T-cell (primary cell): ENCODE measurements around the gene SRM. TPM values are rescaled to one million over a fixed set of nuclear protein-coding genes. Genes with fewer than 3 reads are reported as not detected.

ENCODE experiments used
- ATAC-seq, 4 experiments: fragments of 200-7000 bp in 3 of 4; fragments of 150-1000 bp in 1 of 4; cut with Tn5 transposase; replicated peaks in 1 of 4; 1 replicate in 3 of 4; 2 replicates in 1 of 4; pipeline ENCODE4 v1.10.0; 2021; ENCODE audit warnings: moderate library complexity in 3 of 4, mild to moderate bottlenecking in 2 of 4, moderate number of reproducible peaks in 1 of 4
- CTCF ChIA-PET, 2 donors: fragments of 300-600 bp; sonication (Branson Sonifier 250); formaldehyde crosslinking; loops; one replicate each; lab custom pipeline; 2022; ENCODE audit warnings: antibody characterized with exemption in 2 of 2; lab: Charles Lee
- POLR2A ChIA-PET, 2 donors: fragments of 300-600 bp; sonication (Branson Sonifier 250); formaldehyde crosslinking; loops; one replicate each; lab custom pipeline; 2022; ENCODE audit warnings: antibody characterized with exemption in 2 of 2; lab: Charles Lee
- DNase-seq, 35 experiments: peaks; one replicate each; pipeline versions ENCODE4 v3.0.0 to v3.0.0-alpha.2; 2013 to 2023
- H3K27ac ChIP-seq: one replicate; pipeline ENCODE4 v1.5.1; 2013; ENCODE audit warnings: low read length
- H3K27me3 ChIP-seq, 2 experiments: replicated peaks in 1 of 2; 1 replicate in 1 of 2; 2 replicates in 1 of 2; pipeline versions ENCODE4 v1.6.1 to v1.7.0; 2013; ENCODE audit warnings: low read length in 1 of 2, mixed read lengths in 1 of 2; ENCODE audit not compliant: control insufficient read depth in 2 of 2, insufficient read depth in 2 of 2; ENCODE audit errors: extremely low read depth in 1 of 2
- H3K36me3 ChIP-seq, 2 donors: 1 replicate in 1 of 2; 2 replicates in 1 of 2; pipeline versions ENCODE4 v1.6.1 to v1.7.0; 2013; ENCODE audit warnings: low read length in 1 of 2; ENCODE audit not compliant: control insufficient read depth in 2 of 2, insufficient read depth in 1 of 2; ENCODE audit errors: extremely low read depth in 1 of 2
- H3K4me1 ChIP-seq, 2 experiments: 1 replicate in 1 of 2; 2 replicates in 1 of 2; pipeline versions ENCODE4 v1.6.1 to v1.7.0; 2013; ENCODE audit warnings: low read length in 2 of 2, mixed read lengths in 1 of 2; ENCODE audit not compliant: insufficient read depth in 2 of 2, control insufficient read depth in 1 of 2; ENCODE audit errors: extremely low read depth in 1 of 2
- H3K4me3 ChIP-seq, 2 donors: 1 replicate in 1 of 2; 2 replicates in 1 of 2; pipeline versions ENCODE4 v1.5.1 to v1.7.0; 2013; ENCODE audit warnings: mild to moderate bottlenecking in 2 of 2, low read length in 1 of 2, moderate library complexity in 1 of 2; ENCODE audit not compliant: control insufficient read depth in 1 of 2; ENCODE audit errors: extremely low read depth in 1 of 2
- H3K9me3 ChIP-seq: 2 replicates; pipeline ENCODE4 v1.7.0; 2013
- H3K27ac Mint-ChIP-seq, 2 donors: one replicate each; pipeline ENCODE4 v1.8.0; 2020 to 2021; ENCODE audit warnings: mild to moderate bottlenecking in 2 of 2, mixed read lengths in 2 of 2
- H3K27me3 Mint-ChIP-seq, 2 donors: one replicate each; pipeline ENCODE4 v1.8.0; 2021 to 2022; ENCODE audit warnings: mixed read lengths in 2 of 2
- H3K36me3 Mint-ChIP-seq: one replicate; pipeline ENCODE4 v1.8.0; 2021; ENCODE audit warnings: mixed read lengths
- H3K4me1 Mint-ChIP-seq, 3 donors: one replicate each; pipeline ENCODE4 v1.8.0; 2020 to 2022; ENCODE audit warnings: mixed read lengths in 3 of 3, mild to moderate bottlenecking in 1 of 3
- H3K4me3 Mint-ChIP-seq, 3 donors: one replicate each; pipeline ENCODE4 v1.8.0; 2020 to 2022; ENCODE audit warnings: mild to moderate bottlenecking in 3 of 3, mixed read lengths in 3 of 3, moderate library complexity in 3 of 3
- H3K9me3 Mint-ChIP-seq, 3 donors: one replicate each; pipeline ENCODE4 v1.8.0; 2020 to 2022; ENCODE audit warnings: mixed read lengths in 3 of 3
- WGBS: methylation state at CpG from one replicate; pipeline ENCODE4 v1.1.5; 2013; ENCODE audit warnings: missing lambda C conversion rate; ENCODE audit not compliant: insufficient coverage; 5-methylcytosine and 5-hydroxymethylcytosine counted together
- total RNA-seq, 35 experiments: library from RNA in 6 of 35; stranded (reverse) in 6 of 35; fragments of 120-200 nt in 1 of 35; gene quantifications; one replicate each; pipeline versions ENCODE4 v1.2.1 to v1.2.4 and lab custom pipeline; 2013 to 2026

Gene SRM
- total RNA-seq, 5 donors from 2014 or later (not counting 1 experiment from before 2014, with no cell fraction given) = 38.0 to 78.5 (median 72.4) TPM

GRCh38 chr1:11056504-11056903 lies 3.3 kb downstream of the SRM start:
- no peak overlapping the region for H3K27ac Mint-ChIP-seq
- H3K36me3 Mint-ChIP-seq = peaks cover 4% of the 10 kb centered on the region
- H3K27me3 Mint-ChIP-seq = no peaks in the 10 kb centered on the region
- ATAC-seq (no peak), DNase-seq (no peak)
- H3K4me1 Mint-ChIP-seq = peaks cover 20 to 24% (median 21%) of the 10 kb centered on the region in 3 donors
- Histone ChIP-seq H3K27me3 (peaks cover 0 to 2% of the 10 kb centered on the region in 2 experiments), H3K4me1 (peaks cover 7 to 31% of the 10 kb centered on the region in 2 experiments), H3K9me3 (no peaks in the 10 kb centered on the region), H3K4me3 (no peak overlapping the region), H3K36me3 (peaks cover 7 to 16% of the 10 kb centered on the region in 2 donors), H3K27ac (no peak overlapping the region)
- no peak overlapping the region for H3K4me3 Mint-ChIP-seq
- no peaks in the 10 kb centered on the region for H3K9me3 Mint-ChIP-seq
- 100% methylated on average over 3 of the region's 7 CpGs for whole genome bisulfite sequencing
- ChIA-PET CTCF (interaction anchor here in 1 of 2 donors (0.5 to 0.6 kb wide), 3 partner anchors 8 to 684 kb away, joined by 3 to 4 read pairs (median 3); no protein-coding TSS in a partner anchor), POLR2A (no interaction called here)

- H3K36me3 Mint-ChIP-seq = peaks cover 4% of the 10 kb centered on the region
- CTCF ChIA-PET = interaction anchor here in 1 of 2 donors (0.5 to 0.6 kb wide), 2 partner anchors 9 to 525 kb away, joined by 3 read pairs; no protein-coding TSS in a partner anchor
Observed at GRCh38 chr1:11055676-11056075, 4.1 kb downstream of the SRM start.

GRCh38 chr1:11054666-11055065 lies 5.2 kb downstream of the SRM start:
- H3K27ac Mint-ChIP-seq = no peak overlapping the region
- DNase-seq = no peak
- WGBS = 93% methylated on average over 19 of the region's 22 CpGs
- ChIA-PET CTCF (interaction anchor here in 1 of 2 donors (0.7 kb wide), 1 partner anchor 590 kb away, joined by 8 read pairs; no protein-coding TSS in a partner anchor), POLR2A (no interaction called here)
- no peaks in the 10 kb centered on the region for H3K9me3 Mint-ChIP-seq
- H3K27me3 Mint-ChIP-seq = no peaks in the 10 kb centered on the region
- Histone ChIP-seq H3K27me3 (peaks cover 0 to 2% of the 10 kb centered on the region in 2 experiments), H3K36me3 (peaks cover 7 to 16% of the 10 kb centered on the region in 2 donors), H3K27ac (no peak overlapping the region), H3K9me3 (no peaks in the 10 kb centered on the region), H3K4me1 (peaks cover 2 to 17% of the 10 kb centered on the region in 2 experiments), H3K4me3 (no peak overlapping the region)
- ATAC-seq = no peak
- H3K4me3 Mint-ChIP-seq = no peak overlapping the region
- peaks cover 4% of the 10 kb centered on the region for H3K36me3 Mint-ChIP-seq
- peaks cover 8 to 16% (median 9%) of the 10 kb centered on the region in 3 donors for H3K4me1 Mint-ChIP-seq

More at GRCh38 chr1:11055676-11056075, 4.1 kb downstream of the SRM start:
- Histone ChIP-seq H3K4me3 (no peak overlapping the region), H3K27ac (no peak overlapping the region), H3K36me3 (peaks cover 7 to 16% of the 10 kb centered on the region in 2 donors), H3K27me3 (peaks cover 0 to 2% of the 10 kb centered on the region in 2 experiments), H3K4me1 (peaks cover 4 to 23% of the 10 kb centered on the region in 2 experiments), H3K9me3 (no peaks in the 10 kb centered on the region)
- Mint-ChIP-seq H3K4me1 (peaks cover 13 to 18% (median 14%) of the 10 kb centered on the region in 3 donors), H3K27ac (no peak overlapping the region), H3K27me3 (no peaks in the 10 kb centered on the region), H3K9me3 (no peaks in the 10 kb centered on the region), H3K4me3 (no peak overlapping the region)
- 97% methylated on average over 6 of the region's 12 CpGs for WGBS
- POLR2A ChIA-PET = no interaction called here
- ATAC-seq (no peak), DNase-seq (no peak)

GRCh38 chr1:11054181-11054580 lies 5.6 kb downstream of the SRM start:
- no peak overlapping the region for H3K4me3 Mint-ChIP-seq
- DNase-seq (no peak), ATAC-seq (no peak)
- H3K27ac Mint-ChIP-seq = no peak overlapping the region
- no peaks in the 10 kb centered on the region for H3K9me3 Mint-ChIP-seq
- H3K27me3 Mint-ChIP-seq = no peaks in the 10 kb centered on the region
- H3K27ac ChIP-seq = no peak overlapping the region
- H3K4me3 ChIP-seq = no peak overlapping the region
- 100% methylated on average over 5 of the region's 7 CpGs for WGBS
- H3K9me3 ChIP-seq = no peaks in the 10 kb centered on the region
- peaks cover 7 to 16% of the 10 kb centered on the region in 2 donors for H3K36me3 ChIP-seq
- H3K4me1 ChIP-seq = peaks cover 2 to 14% of the 10 kb centered on the region in 2 experiments
- ChIA-PET CTCF (no interaction called here), POLR2A (no interaction called here)
- H3K27me3 ChIP-seq = peaks cover 0 to 2% of the 10 kb centered on the region in 2 experiments
- H3K4me1 Mint-ChIP-seq = peaks cover 7 to 15% (median 7%) of the 10 kb centered on the region in 3 donors
- H3K36me3 Mint-ChIP-seq = peaks cover 4% of the 10 kb centered on the region

- H3K9me3 ChIP-seq = no peaks in the 10 kb centered on the region
- no peaks in the 10 kb centered on the region for H3K9me3 Mint-ChIP-seq
- H3K36me3 ChIP-seq = peaks cover 7 to 16% of the 10 kb centered on the region in 2 donors
- H3K36me3 Mint-ChIP-seq = peaks cover 4% of the 10 kb centered on the region
- no peak overlapping the region for H3K4me3 Mint-ChIP-seq
- H3K27ac Mint-ChIP-seq = no peak overlapping the region
- no peak for ATAC-seq
- 73% methylated on average over 5 of the region's 10 CpGs for WGBS
- H3K4me1 Mint-ChIP-seq = peaks cover 3 to 10% (median 3%) of the 10 kb centered on the region in 3 donors
- H3K4me3 ChIP-seq = no peak overlapping the region
- H3K4me1 ChIP-seq = peaks cover 0 to 10% of the 10 kb centered on the region in 2 experiments
- no peaks in the 10 kb centered on the region for H3K27me3 Mint-ChIP-seq
- ChIA-PET CTCF (no interaction called here), POLR2A (no interaction called here)
- no peak for DNase-seq
- H3K27ac ChIP-seq = no peak overlapping the region
- H3K27me3 ChIP-seq = peaks cover 0 to 2% of the 10 kb centered on the region in 2 experiments
Observed at GRCh38 chr1:11053758-11054137, 6.1 kb downstream of the SRM start.

GRCh38 chr1:11052839-11053757 lies 6.7 kb downstream of the SRM start:
- H3K27me3 ChIP-seq = peaks cover 0 to 2% of the 10 kb centered on the region in 2 experiments
- peaks cover 0 to 6% of the 10 kb centered on the region in 2 experiments for H3K4me1 ChIP-seq
- no peak overlapping the region for H3K4me3 ChIP-seq
- Mint-ChIP-seq H3K9me3 (no peaks in the 10 kb centered on the region), H3K4me3 (no peak overlapping the region), H3K27me3 (no peaks in the 10 kb centered on the region), H3K27ac (no peak overlapping the region), H3K4me1 (peaks cover 0 to 5% (median 0%) of the 10 kb centered on the region in 3 donors), H3K36me3 (peaks cover 4% of the 10 kb centered on the region)
- POLR2A ChIA-PET = no interaction called here
- CTCF ChIA-PET = interaction anchor here in 1 of 2 donors (0.5 kb wide), 1 partner anchor 94 kb away, joined by 4 read pairs; no protein-coding TSS in a partner anchor
- ATAC-seq (peak in 2 of 4 experiments; percentile 5 to 50), DNase-seq (no peak)
- H3K9me3 ChIP-seq = no peaks in the 10 kb centered on the region
- H3K36me3 ChIP-seq = peaks cover 7 to 16% of the 10 kb centered on the region in 2 donors
- no peak overlapping the region for H3K27ac ChIP-seq
- 37% methylated on average over 21 of the region's 29 CpGs for WGBS
